ENCODE data around the gene RAPGEF4. TPM values are rescaled to one million over a fixed set of nuclear protein-coding genes. Genes with fewer than 3 reads are reported as not detected.

Gene RAPGEF4
- total RNA-seq, 1 experiment from 2014 or later, result 1.4 TPM

DNA sequence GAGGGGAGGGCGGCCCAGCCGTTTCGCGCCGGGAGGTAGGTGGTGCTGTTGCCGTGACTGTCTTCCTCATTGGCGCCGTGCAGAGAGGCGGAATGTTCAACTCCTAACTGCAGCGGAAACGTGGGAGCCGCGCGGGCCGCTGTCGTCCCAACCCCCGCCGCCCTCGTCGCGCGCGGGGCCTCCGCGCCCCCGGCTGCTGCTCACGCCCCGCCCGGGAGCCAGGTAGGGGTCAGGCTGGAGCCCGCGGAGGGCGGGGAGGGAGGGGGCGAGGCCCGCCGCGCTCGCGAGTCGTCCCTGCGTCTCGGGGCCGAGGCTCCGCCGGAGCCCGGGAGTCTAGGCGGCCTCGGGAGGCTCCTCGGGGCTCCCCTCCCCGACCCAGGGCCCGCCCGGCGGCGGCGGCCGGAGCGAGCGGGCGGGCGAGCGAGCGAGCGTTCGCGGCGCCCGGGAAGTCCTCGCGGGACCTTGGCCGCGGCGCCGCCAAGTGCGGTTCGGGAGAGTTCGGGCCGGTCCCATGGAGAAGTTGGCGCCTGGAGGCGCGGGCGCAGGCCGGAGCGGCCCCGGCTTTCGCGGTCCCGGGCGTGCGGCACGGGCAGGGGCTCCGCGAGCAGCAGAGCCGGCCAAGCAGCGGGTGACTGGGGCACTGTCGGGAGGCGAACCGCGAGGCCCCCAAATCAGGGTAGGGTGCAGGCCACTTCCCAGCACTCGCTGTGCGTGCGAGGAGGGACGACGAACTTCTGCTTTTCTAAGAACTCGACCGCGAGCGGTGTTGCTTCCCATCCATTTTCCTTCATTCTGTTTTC lies 340.3 kb downstream of the RAPGEF4 start, which contains the start of gene MAP3K20:
TSS of gene MAP3K20 (plus strand) at position 66 of the 800 bp plus-strand sequence. CDS start 15,186 bp downstream, outside the sequence.
- no peak within 1 kb of the TSS for H2BK5ac ChIP-seq (ENCODE audit: insufficient read length, low read length)
- no peaks in the 10 kb centered on the region for H4K20me1 ChIP-seq (ENCODE audit: control insufficient read depth, insufficient read depth, insufficient read length)
- H2BK15ac ChIP-seq (ENCODE audit: low read depth, low read length), result no peak within 1 kb of the TSS; the same call in 1 of the 2 replicates
- no peak within 1 kb of the TSS for H3K27ac ChIP-seq (ENCODE audit: insufficient read length, low read depth, low read length)
- H3K56ac ChIP-seq (ENCODE audit: insufficient read length, low read depth, low read length), result no peak within 1 kb of the TSS
- H3K18ac ChIP-seq (ENCODE audit: insufficient read length, low read depth, low read length), result peak within 1 kb of the TSS; percentile 93
- H3K79me1 ChIP-seq (ENCODE audit: insufficient read depth, low read depth, low read length, poor library complexity, severe bottlenecking), result no peaks in the 10 kb centered on the region
- H3K79me2 ChIP-seq (ENCODE audit: insufficient read depth, low read length), result no peaks in the 10 kb centered on the region
- H3K9me3 ChIP-seq (ENCODE audit: control insufficient read depth, low read depth, low read length), result no peaks in the 10 kb centered on the region
- H3K23ac ChIP-seq (ENCODE audit: insufficient read length, low read depth, low read length), result no peak within 1 kb of the TSS
- peak within 1 kb of the TSS; percentile 96 for H3K4me2 ChIP-seq (ENCODE audit: insufficient read depth, insufficient read length, low read length)
- no peak within 1 kb of the TSS for H2BK20ac ChIP-seq (ENCODE audit: low read depth, low read length, poor library complexity, severe bottlenecking)
- H2BK12ac ChIP-seq (ENCODE audit: insufficient read length, low read depth, low read length), result no peak within 1 kb of the TSS
- Mint-ChIP-seq H3K4me3 (peak within 1 kb of the TSS; percentile 80 to 90), H3K36me3 (ENCODE audit: insufficient read depth in 1 of 3, low read depth in 3 of 3) (0 out of 7 replicates have a peak, but pooled peaks cover 0 to 2% (median 0%) of the 10 kb centered on the region in 3 experiments), H3K4me1 (peaks cover 13 to 16% of the 10 kb centered on the region in 2 experiments), H3K27me3 (ENCODE audit: low read depth) (peaks cover 10% of the 10 kb centered on the region), H3K27ac (0 out of 7 replicates have a peak within 1 kb of the TSS, but pooled peaks of 1 of the 3 experiments have one; percentile 27), H3K9me3 (no peaks in the 10 kb centered on the region; a peak in 1 of 5 replicates)
- no peak within 1 kb of the TSS for H4K8ac ChIP-seq (replicated peaks; ENCODE audit: insufficient read length, low read depth, low read length)
- TF ChIP-seq, protein P1, sequence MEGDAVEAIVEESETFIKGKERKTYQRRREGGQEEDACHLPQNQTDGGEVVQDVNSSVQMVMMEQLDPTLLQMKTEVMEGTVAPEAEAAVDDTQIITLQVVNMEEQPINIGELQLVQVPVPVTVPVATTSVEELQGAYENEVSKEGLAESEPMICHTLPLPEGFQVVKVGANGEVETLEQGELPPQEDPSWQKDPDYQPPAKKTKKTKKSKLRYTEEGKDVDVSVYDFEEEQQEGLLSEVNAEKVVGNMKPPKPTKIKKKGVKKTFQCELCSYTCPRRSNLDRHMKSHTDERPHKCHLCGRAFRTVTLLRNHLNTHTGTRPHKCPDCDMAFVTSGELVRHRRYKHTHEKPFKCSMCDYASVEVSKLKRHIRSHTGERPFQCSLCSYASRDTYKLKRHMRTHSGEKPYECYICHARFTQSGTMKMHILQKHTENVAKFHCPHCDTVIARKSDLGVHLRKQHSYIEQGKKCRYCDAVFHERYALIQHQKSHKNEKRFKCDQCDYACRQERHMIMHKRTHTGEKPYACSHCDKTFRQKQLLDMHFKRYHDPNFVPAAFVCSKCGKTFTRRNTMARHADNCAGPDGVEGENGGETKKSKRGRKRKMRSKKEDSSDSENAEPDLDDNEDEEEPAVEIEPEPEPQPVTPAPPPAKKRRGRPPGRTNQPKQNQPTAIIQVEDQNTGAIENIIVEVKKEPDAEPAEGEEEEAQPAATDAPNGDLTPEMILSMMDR (conservative IDR thresholded peaks at IDR 0.05), result peak; percentile 47; the same call in 1 of the 3 replicates
- no CpG with 5 or more reads among the region's 106 CpGs for WGBS (ENCODE audit: extremely low coverage, insufficient read length, low lambda C conversion rate)
- no peak within 1 kb of the TSS for H4K5ac ChIP-seq (ENCODE audit: insufficient read length, low read depth, low read length)
- H3K14ac ChIP-seq (ENCODE audit: insufficient read depth, low read length), result peak within 1 kb of the TSS; percentile 97
- H2AK5ac ChIP-seq (ENCODE audit: insufficient read length, low read length), result no peak within 1 kb of the TSS
- no peak within 1 kb of the TSS for H3K4ac ChIP-seq (ENCODE audit: low read depth, low read length)
- no peak within 1 kb of the TSS for H2BK120ac ChIP-seq (ENCODE audit: low read depth, low read length, poor library complexity, severe bottlenecking)
- no peak within 1 kb of the TSS for H3T11ph ChIP-seq (ENCODE audit: low read length)
- H3K27me3 ChIP-seq (ENCODE audit: insufficient read depth, low read length), result no peaks in the 10 kb centered on the region
- DNase-seq, result peak; percentile 48
- H2AFZ ChIP-seq (ENCODE audit: low read length), result peak within 1 kb of the TSS; percentile 11
- no peak within 1 kb of the TSS for H4K91ac ChIP-seq (ENCODE audit: insufficient read length, low read depth, low read length)
- H3K9ac ChIP-seq (ENCODE audit: extremely low read depth, insufficient read length, low read length), result peak within 1 kb of the TSS; percentile 93
- H3K23me2 ChIP-seq (ENCODE audit: insufficient read length, low read depth, low read length, poor library complexity, severe bottlenecking), result peaks cover 7% of the 10 kb centered on the region
- H3K4me1 ChIP-seq (ENCODE audit: insufficient read depth, low read length), result 0 out of 2 replicates have a peak, but pooled peaks cover 2% of the 10 kb centered on the region
